Measurements from ENCODE around the gene GPR27.

DNA sequence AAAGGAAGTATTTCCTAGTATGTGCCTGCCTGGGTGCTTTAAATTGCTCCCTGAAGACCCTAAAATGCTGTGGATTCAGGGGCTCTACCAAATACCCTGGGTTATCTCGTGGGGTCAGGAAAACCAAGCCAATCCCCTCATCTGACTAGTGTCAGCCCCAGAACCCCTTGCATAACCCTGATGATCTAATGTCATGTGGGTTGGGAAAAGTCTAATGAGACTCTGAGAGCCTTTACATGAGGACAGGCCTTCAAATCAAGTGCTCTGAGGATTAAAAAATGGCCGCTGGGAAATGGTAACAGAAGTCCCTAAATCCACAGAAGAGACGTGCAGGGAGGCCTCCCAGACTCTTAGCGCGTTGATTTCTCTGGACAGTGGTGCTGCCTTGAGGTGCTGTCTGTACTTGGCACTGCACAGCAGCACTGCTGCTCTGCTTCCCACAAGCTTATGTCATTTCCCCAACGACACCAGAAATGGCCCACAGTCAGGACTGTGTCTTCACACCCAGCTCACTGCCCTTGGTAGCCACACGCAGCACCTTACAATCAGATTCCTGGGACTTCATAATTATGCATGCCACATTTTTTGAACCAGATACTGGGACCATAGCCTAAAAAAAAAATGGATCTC, 45.1 kb upstream of the GPR27 start:
- TF ChIP-seq, protein P1, sequence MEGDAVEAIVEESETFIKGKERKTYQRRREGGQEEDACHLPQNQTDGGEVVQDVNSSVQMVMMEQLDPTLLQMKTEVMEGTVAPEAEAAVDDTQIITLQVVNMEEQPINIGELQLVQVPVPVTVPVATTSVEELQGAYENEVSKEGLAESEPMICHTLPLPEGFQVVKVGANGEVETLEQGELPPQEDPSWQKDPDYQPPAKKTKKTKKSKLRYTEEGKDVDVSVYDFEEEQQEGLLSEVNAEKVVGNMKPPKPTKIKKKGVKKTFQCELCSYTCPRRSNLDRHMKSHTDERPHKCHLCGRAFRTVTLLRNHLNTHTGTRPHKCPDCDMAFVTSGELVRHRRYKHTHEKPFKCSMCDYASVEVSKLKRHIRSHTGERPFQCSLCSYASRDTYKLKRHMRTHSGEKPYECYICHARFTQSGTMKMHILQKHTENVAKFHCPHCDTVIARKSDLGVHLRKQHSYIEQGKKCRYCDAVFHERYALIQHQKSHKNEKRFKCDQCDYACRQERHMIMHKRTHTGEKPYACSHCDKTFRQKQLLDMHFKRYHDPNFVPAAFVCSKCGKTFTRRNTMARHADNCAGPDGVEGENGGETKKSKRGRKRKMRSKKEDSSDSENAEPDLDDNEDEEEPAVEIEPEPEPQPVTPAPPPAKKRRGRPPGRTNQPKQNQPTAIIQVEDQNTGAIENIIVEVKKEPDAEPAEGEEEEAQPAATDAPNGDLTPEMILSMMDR (IDR thresholded peaks at IDR 0.05), result no peak
- TF ChIP-seq POLR2A (IDR thresholded peaks at IDR 0.05), result no peak
